ENCODE measurements around the gene RGCC.
"Not testable (repeated sequence)": the region's sequence is repeated elsewhere in the genome, so short reads cannot be mapped to it uniquely, and the experiment has no call there.

RGCC gene

GRCh38 chr13:41427666-41428065 is 29.7 kb upstream of the RGCC start:
- Mint-ChIP-seq H3K4me1 (peaks cover 7% of the 10 kb centered on the region), H3K4me3 (peak overlapping the region; percentile 57), H3K27ac (peak overlapping the region; percentile 21), H3K36me3 (no peaks in the 10 kb centered on the region), H3K9me3 (no peaks in the 10 kb centered on the region), H3K27me3 (peaks cover 2% of the 10 kb centered on the region)

DNA sequence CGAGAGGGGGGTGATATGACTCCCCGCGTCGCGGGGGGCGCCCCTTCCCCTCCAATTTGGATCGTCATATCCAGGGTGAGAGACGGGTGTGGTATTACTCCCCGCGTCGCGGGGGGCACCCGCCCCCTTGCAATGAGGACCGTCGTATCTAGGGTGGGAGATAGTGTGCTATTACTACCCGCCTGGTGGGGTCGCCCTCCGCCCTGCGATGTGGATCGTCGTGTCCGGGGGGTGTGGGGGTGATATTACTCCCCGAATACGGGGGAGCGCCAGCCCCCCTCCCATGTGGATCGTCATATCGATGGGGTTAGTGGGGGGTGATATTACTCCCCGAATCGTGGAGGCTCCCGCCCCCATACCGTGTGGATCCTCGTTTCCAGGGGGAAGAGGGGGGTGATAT is 29.2 kb upstream of the RGCC start:
- Mint-ChIP-seq H3K27ac (no peak overlapping the region), H3K9me3 (no peaks in the 10 kb centered on the region), H3K27me3 (peaks cover 2% of the 10 kb centered on the region), H3K36me3 (no peaks in the 10 kb centered on the region), H3K4me1 (peaks cover 7% of the 10 kb centered on the region), H3K4me3 (peak overlapping the region; percentile 57)

DNA sequence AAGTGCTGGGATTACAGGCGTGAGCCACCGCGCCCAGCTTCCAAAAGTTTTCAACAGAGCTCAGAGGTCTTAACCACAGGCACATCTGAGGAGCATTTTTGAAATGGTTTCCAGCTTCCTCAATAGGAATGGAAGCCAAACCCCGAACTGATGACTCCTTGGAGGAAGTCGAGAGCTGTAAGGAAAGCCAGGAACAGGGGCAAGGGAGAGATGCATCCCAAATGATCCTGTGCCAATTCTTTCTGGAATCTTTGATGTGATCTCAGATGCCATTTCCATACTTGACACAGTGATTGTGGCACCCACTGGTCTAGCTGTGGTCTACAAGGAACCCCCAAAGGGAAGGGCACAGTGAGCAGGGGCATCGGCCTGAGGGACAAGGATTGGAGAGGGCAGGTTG is 23.3 kb upstream of the RGCC start:
- H3K4me1 Mint-ChIP-seq, H3K27ac Mint-ChIP-seq, H3K9me3 Mint-ChIP-seq, H3K27me3 Mint-ChIP-seq, H3K4me3 Mint-ChIP-seq, H3K36me3 Mint-ChIP-seq: not testable (repeated sequence)

DNA sequence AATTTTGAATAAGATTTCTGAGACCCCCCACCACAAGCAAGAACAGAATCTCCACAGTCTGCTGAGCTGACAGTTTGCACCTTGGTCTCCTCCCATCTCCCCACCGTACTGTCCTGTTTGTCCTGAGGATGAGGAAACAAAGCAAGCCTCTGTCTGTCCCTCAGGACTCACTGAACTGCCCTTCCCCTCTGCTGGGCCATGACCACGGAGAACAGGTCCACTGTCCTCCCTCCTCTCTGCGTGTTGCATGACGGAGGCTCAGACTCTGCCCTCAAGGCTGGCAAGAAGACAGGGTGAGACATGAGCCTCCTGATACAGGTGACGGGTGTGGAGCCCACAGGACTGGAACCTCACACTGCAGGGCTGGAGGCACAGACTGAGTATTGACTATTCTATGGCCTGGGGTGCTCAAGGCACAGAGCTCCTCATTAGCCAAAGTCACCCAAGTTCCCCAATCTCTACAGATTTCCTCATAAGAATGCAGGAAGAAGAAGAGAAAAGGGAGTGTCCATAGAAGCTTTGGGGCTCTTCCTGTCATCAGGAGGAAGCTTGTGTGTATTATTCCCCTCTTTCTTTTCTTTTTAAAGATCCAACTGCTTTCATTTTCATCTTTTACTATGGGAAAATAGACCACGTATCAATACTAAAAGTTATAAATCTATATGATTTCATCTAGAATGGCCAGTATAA is 22.4 kb upstream of the RGCC start:
- Mint-ChIP-seq H3K36me3 (no peaks in the 10 kb centered on the region), H3K4me1 (peaks cover 5% of the 10 kb centered on the region), H3K4me3 (no peak overlapping the region), H3K27ac (no peak overlapping the region), H3K27me3 (no peaks in the 10 kb centered on the region), H3K9me3 (no peaks in the 10 kb centered on the region)

DNA sequence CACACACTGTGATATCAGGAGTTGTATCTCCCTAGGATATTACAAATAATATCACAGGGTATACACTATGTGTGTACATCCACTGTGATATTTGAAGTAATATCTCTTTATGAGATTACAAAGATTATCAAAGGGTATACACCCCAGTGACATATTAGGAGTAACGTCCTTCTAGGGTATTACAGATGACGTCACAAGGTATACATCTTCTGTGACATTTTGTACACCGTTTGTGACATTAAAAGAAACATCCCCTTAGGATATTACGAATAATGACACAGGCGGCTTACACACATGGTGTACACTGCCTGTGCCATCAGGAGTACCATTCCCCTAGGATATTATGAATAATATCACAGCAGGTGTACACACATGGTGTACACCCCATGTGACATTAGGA is 13.4 kb upstream of the RGCC start:
- no peaks in the 10 kb centered on the region for H3K4me1 Mint-ChIP-seq
- no peaks in the 10 kb centered on the region for H3K27me3 Mint-ChIP-seq
- no peaks in the 10 kb centered on the region for H3K36me3 Mint-ChIP-seq
- H3K27ac Mint-ChIP-seq, result no peak overlapping the region
- no peaks in the 10 kb centered on the region for H3K9me3 Mint-ChIP-seq
- no peak overlapping the region for H3K4me3 Mint-ChIP-seq

DNA sequence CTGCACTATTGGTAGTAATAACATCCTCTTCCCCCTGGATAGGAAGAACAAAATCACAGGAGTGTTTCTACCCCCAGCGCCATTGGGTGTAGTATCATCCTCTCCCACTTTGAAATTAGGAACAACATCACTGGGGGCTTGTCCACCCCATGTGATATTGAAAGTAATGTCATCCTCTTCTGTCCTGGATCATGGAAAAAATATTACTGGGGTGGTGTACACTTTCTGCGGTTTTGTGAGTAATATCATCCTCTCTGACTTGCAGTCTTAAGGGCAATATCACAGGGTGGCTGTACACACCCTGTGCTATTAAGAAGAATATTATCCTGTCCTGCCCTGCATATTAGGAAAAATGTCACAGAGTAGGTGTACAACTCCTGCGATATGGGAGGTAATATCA is 4.9 kb upstream of the RGCC start:
- no peaks in the 10 kb centered on the region for H3K9me3 Mint-ChIP-seq
- no peaks in the 10 kb centered on the region for H3K36me3 Mint-ChIP-seq
- no peaks in the 10 kb centered on the region for H3K27me3 Mint-ChIP-seq
- peaks cover 9% of the 10 kb centered on the region for H3K4me1 Mint-ChIP-seq
- no peak overlapping the region for H3K27ac Mint-ChIP-seq
- H3K4me3 Mint-ChIP-seq, result no peak overlapping the region

DNA sequence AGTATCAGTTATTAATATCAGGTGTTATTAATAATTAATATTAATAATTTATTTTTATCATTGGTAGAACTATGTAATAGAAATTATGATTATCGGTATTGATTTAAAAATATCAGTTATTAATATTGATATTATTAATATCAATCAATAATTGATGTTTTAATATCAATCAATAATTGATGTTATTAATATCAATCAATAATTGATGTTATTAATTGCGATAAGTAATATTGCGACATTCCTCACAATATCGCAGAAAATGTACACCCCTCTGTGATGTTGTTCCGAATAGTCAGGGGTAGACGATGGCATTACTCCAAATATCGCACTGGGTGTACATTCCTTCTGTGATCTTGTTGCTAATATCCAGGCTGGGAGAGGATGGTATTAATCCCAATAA is 3.7 kb upstream of the RGCC start:
- Mint-ChIP-seq H3K4me3 (no peak overlapping the region), H3K9me3 (no peaks in the 10 kb centered on the region), H3K36me3 (no peaks in the 10 kb centered on the region), H3K4me1 (peaks cover 9% of the 10 kb centered on the region), H3K27ac (no peak overlapping the region), H3K27me3 (no peaks in the 10 kb centered on the region)

GRCh38 chr13:41454170-41454569 is 3.2 kb upstream of the RGCC start:
- H3K9me3 Mint-ChIP-seq, result no peaks in the 10 kb centered on the region
- peaks cover 3% of the 10 kb centered on the region for H3K36me3 Mint-ChIP-seq
- H3K27me3 Mint-ChIP-seq, result no peaks in the 10 kb centered on the region
- H3K27ac Mint-ChIP-seq, result no peak overlapping the region
- no peak overlapping the region for H3K4me3 Mint-ChIP-seq
- peaks cover 12% of the 10 kb centered on the region for H3K4me1 Mint-ChIP-seq

DNA sequence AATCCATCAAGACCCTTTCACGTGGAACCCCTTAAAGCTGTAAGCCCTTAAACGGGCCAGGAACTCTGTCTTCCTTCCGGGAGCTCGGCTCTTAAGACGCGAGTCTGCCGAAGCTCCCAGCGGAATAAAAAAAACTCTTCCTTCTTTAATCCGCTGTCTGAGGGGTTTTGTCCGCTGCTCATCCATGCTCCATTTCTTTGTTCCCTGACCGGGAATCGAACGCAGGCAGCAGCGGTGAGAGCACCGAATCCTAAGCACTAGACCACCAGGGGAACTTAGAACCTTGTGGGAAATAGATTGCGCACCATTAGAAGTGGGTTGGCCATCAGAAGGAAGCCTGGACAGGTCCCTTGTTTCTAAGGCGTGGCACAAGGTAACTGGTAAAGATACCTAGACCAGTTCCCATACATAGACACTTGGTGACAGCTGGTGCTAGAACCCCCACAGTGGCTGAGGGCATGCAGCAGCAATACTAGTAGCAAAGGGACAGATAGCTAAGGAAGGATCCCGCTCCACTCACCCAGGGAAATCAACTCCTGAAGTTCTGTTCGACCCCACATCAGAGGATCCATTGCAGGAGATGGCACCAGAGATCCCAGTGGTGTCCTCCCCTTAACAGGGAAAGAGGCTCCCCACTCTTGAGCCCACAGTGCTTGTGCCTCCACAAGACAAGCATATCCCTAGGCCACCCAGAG is 1.5 kb upstream of the RGCC start:
- Mint-ChIP-seq H3K36me3 (peaks cover 14% of the 10 kb centered on the region), H3K9me3 (no peaks in the 10 kb centered on the region), H3K4me1 (peaks cover 29% of the 10 kb centered on the region), H3K27ac (peak overlapping the region; percentile 83), H3K4me3 (peak overlapping the region; percentile 69), H3K27me3 (no peaks in the 10 kb centered on the region)

- no peaks in the 10 kb centered on the region for H3K9me3 Mint-ChIP-seq
- peaks cover 45% of the 10 kb centered on the region for H3K4me1 Mint-ChIP-seq
- peak overlapping the region; percentile 99 for H3K4me3 Mint-ChIP-seq
- H3K27ac Mint-ChIP-seq, result no peak overlapping the region
- H3K27me3 Mint-ChIP-seq, result no peaks in the 10 kb centered on the region
- H3K36me3 Mint-ChIP-seq, result peaks cover 19% of the 10 kb centered on the region
Measured at GRCh38 chr13:41457589-41458186, 338 bp downstream of the RGCC start.

- Mint-ChIP-seq H3K27ac (peak overlapping the region; percentile 55), H3K4me1 (peaks cover 51% of the 10 kb centered on the region), H3K4me3 (peak overlapping the region; percentile 99), H3K36me3 (peaks cover 21% of the 10 kb centered on the region), H3K9me3 (no peaks in the 10 kb centered on the region), H3K27me3 (no peaks in the 10 kb centered on the region)
Measured at GRCh38 chr13:41458187-41458760, 924 bp downstream of the RGCC start.

DNA sequence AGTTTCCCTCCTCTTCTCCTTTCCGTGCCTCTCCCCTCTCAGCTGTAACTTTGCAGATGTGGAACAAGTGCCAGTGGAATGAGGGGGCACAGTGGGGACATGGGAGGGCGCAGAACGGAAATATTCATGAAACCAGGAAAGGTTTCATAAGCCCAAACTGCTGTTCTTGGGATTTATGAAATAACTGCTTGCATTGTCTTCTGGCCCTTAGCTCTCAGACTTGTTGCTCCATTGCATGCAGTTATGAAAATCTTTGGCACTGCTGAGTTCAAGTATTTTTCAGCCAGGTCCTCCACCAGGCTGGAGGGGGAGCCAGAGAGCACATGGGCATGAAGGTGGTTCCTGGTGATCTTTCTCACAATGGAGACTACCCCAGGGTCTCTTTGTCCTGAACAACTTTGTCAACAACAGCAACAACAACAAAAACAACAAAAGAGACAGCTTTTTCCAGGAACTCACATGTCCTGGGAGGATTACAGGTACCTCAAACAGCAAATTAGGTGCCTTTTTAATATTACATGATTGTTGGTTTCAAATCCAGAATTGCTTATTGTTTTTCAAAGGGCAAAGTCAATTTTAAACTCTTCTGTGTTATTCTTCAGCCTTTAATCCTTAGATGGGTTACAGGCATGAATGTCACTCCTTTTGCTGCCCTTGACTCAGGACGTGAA is 1.5 kb downstream of the RGCC start:
- Mint-ChIP-seq H3K36me3 (peaks cover 26% of the 10 kb centered on the region), H3K4me1 (peaks cover 57% of the 10 kb centered on the region), H3K27ac (peak overlapping the region; percentile 98), H3K9me3 (no peaks in the 10 kb centered on the region), H3K4me3 (peak overlapping the region; percentile 99), H3K27me3 (no peaks in the 10 kb centered on the region)

- Mint-ChIP-seq H3K27me3 (no peaks in the 10 kb centered on the region), H3K27ac (peak overlapping the region; percentile 98), H3K9me3 (no peaks in the 10 kb centered on the region), H3K4me3 (peak overlapping the region; percentile 99), H3K4me1 (peaks cover 63% of the 10 kb centered on the region), H3K36me3 (peaks cover 27% of the 10 kb centered on the region)
Measured at GRCh38 chr13:41459432-41460073, 2.2 kb downstream of the RGCC start.

GRCh38 chr13:41460074-41460465 is 2.7 kb downstream of the RGCC start:
- peak overlapping the region; percentile 99 for H3K4me3 Mint-ChIP-seq
- peaks cover 31% of the 10 kb centered on the region for H3K36me3 Mint-ChIP-seq
- H3K4me1 Mint-ChIP-seq, result peaks cover 69% of the 10 kb centered on the region
- H3K9me3 Mint-ChIP-seq, result no peaks in the 10 kb centered on the region
- no peaks in the 10 kb centered on the region for H3K27me3 Mint-ChIP-seq
- peak overlapping the region; percentile 98 for H3K27ac Mint-ChIP-seq

- H3K4me3 Mint-ChIP-seq, result peak overlapping the region; percentile 99
- H3K9me3 Mint-ChIP-seq, result no peaks in the 10 kb centered on the region
- peak overlapping the region; percentile 98 for H3K27ac Mint-ChIP-seq
- H3K27me3 Mint-ChIP-seq, result no peaks in the 10 kb centered on the region
- peaks cover 31% of the 10 kb centered on the region for H3K36me3 Mint-ChIP-seq
- peaks cover 76% of the 10 kb centered on the region for H3K4me1 Mint-ChIP-seq
Measured at GRCh38 chr13:41460930-41461329, 3.6 kb downstream of the RGCC start.
